ENCODE measurements around the gene MARCHF9.

DNA sequence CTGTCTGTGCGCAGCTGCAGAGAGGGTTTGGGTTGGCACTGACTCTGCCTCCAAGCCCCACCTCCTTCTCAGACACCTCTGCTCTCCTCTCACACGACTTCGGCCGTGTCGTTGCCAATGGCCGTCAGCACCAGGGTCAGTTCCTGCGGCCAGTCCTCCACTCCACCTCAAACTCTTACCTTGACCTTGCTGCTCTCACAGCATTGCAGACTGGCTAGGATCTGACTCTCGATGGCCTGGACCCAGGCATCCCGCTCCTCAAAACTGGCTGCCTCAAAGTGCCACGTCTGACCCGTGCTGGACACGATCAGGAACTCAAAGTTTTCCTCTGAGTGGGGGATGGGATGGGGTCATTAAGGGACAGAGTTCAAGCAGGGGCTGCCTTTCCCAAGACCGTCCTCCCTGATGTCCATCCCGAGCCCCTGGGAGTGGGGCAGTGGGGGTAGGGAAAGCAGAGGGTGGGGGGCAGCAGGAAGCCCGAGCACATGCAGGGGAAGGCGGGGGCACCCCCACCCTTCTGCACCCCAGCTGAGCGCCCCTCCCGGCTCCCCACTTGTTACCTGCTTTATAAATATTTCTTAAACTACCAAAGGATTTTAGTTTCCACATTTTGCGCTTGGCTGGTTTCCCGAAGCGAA, 27.0 kb upstream of the MARCHF9 start:
- TF ChIP-seq, protein P1, sequence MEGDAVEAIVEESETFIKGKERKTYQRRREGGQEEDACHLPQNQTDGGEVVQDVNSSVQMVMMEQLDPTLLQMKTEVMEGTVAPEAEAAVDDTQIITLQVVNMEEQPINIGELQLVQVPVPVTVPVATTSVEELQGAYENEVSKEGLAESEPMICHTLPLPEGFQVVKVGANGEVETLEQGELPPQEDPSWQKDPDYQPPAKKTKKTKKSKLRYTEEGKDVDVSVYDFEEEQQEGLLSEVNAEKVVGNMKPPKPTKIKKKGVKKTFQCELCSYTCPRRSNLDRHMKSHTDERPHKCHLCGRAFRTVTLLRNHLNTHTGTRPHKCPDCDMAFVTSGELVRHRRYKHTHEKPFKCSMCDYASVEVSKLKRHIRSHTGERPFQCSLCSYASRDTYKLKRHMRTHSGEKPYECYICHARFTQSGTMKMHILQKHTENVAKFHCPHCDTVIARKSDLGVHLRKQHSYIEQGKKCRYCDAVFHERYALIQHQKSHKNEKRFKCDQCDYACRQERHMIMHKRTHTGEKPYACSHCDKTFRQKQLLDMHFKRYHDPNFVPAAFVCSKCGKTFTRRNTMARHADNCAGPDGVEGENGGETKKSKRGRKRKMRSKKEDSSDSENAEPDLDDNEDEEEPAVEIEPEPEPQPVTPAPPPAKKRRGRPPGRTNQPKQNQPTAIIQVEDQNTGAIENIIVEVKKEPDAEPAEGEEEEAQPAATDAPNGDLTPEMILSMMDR (IDR thresholded peaks at IDR 0.05), result no peak
- TF ChIP-seq POLR2A (IDR thresholded peaks at IDR 0.05), result no peak
- no peak for TF ChIP-seq EP300 (IDR thresholded peaks at IDR 0.05)

All from tibial nerve (tissue), 4 donors.